HuH-7 (cell line): ENCODE results near the gene CEP70.

ENCODE experiments used
- DNase-seq: peaks from one replicate; pipeline ENCODE4 v3.0.0; 2011; ENCODE audit warnings: low spot score

CEP70 gene

GRCh38 chr3:138451595-138452162 lies 142.4 kb downstream of the CEP70 start:
- DNase-seq: no peak

- DNase-seq: no peak
These were observed 143.2 kb downstream of the CEP70 start for GRCh38 chr3:138450704-138451424.

- no peak for DNase-seq
These were observed 143.9 kb downstream of the CEP70 start for GRCh38 chr3:138450181-138450580.

- DNase-seq: no peak
These were observed 144.6 kb downstream of the CEP70 start for GRCh38 chr3:138449490-138449889.

- DNase-seq: no peak
These were observed 145.4 kb downstream of the CEP70 start for GRCh38 chr3:138448631-138449030.

GRCh38 chr3:138445654-138446053 lies 148.4 kb downstream of the CEP70 start:
- no peak for DNase-seq

GRCh38 chr3:138445236-138445635 lies 148.8 kb downstream of the CEP70 start:
- DNase-seq: no peak
